ENCODE measurements around the gene RFFL.
A peak's percentile ranks its signal among the peaks of the same experiment; 100 is the strongest.

The RFFL gene

DNA sequence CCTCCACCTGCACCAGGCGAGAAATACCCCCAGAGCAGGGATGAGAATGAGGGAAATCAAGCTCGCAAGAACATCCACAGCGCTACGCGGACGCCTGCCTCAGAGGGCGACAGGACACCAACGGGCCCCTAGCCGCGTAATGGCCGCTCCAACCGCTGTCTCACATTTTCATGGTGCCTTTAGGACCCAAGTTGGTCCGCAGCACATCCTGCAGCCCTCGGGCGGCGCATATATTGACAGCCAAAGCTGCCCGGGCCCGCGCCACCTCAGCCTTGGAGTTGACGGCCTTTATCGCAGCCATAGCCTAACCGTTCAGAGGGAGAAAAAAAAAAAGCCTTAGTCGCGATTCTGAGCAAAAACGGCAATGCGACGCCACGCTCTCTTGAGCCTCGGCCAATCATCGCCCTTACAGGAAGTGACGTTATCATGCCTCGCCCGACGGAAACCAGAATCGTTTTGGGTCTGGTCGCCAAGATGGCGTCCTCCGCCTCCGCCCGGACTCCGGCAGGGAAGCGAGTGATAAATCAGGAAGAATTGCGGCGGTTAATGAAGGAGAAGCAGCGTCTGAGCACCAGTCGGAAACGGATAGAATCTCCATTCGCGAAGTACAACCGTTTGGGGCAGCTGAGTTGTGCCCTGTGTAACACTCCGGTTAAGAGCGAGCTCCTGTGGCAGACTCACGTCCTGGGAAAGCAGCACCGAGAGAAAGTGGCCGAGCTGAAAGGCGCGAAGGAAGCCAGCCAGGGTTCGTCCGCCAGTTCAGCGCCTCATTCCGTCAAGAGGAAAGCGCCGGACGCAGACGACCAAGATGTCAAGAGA lies 102.2 kb downstream of the RFFL start, which contains the start of the genes CCT6B and ZNF830:
Gene CCT6B, minus strand, starts transcription at position 368 of the 819 bp plus-strand sequence. Its CDS starts 67 bp downstream, at position 301.
Gene ZNF830, plus strand, starts transcription at position 448 of the 819 bp plus-strand sequence. Its CDS starts 27 bp downstream, at position 475.
- DNase-seq, result peak; percentile 76 to 94 (median 85)

- no peak for DNase-seq
These were observed 105.1 kb downstream of the RFFL start for GRCh38 chr17:34958438-34958837.
